ENCODE data around the gene MRRF.
"Not testable (repeated sequence)": the region's sequence is repeated elsewhere in the genome, so short reads cannot be mapped to it uniquely, and the experiment has no call there.

Gene MRRF

GRCh38 chr9:122277285-122277897, 12.7 kb downstream of the MRRF start:
- DNase-seq: no peak

- DNase-seq: no peak
Observed at GRCh38 chr9:122281368-122281767, 16.7 kb downstream of the MRRF start.

GRCh38 chr9:122286764-122287163, 22.1 kb downstream of the MRRF start:
- no peak for DNase-seq

GRCh38 chr9:122287214-122287720, 22.6 kb downstream of the MRRF start:
- no peak for DNase-seq

DNA sequence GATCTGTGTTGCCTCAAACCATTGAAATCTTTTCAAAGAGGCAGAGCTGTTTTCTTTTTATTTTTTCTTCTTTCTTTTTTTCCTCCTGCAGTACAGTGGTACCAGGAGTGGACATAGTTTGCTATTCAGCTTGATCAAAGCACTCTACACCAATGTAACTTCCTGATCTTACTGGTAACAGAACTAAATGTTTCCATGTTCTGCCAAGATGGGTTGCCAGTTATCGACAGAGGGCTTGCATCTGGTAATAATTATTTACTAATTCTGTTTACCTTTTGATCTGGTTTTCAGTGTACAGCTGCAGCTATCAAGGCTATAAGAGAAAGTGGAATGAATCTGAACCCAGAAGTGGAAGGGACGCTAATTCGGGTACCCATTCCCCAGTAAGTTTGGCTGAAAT, 26.8 kb downstream of the MRRF start:
- DNase-seq: no peak

DNA sequence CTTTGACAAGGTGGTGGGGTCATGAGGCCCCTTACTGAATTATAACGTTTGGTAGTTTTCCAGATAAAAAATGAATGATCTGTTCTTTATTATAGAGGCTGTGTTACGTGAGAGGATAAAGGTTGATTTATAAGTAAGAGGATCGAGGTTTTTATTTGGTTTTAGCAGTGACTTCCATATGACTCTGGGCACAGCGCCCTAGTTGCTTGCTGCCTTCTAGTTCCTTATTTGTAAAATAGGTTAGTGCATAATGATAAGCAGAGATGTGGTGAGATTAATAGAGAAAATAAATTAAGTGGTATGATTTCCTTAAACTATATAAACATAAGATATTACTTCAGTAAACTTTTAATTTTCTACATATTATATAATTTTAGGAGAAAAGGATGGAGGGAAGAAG, 29.8 kb downstream of the MRRF start:
- DNase-seq: peak; percentile 23

- no peak for DNase-seq
Observed at GRCh38 chr9:122297512-122297911, 32.8 kb downstream of the MRRF start.

DNA sequence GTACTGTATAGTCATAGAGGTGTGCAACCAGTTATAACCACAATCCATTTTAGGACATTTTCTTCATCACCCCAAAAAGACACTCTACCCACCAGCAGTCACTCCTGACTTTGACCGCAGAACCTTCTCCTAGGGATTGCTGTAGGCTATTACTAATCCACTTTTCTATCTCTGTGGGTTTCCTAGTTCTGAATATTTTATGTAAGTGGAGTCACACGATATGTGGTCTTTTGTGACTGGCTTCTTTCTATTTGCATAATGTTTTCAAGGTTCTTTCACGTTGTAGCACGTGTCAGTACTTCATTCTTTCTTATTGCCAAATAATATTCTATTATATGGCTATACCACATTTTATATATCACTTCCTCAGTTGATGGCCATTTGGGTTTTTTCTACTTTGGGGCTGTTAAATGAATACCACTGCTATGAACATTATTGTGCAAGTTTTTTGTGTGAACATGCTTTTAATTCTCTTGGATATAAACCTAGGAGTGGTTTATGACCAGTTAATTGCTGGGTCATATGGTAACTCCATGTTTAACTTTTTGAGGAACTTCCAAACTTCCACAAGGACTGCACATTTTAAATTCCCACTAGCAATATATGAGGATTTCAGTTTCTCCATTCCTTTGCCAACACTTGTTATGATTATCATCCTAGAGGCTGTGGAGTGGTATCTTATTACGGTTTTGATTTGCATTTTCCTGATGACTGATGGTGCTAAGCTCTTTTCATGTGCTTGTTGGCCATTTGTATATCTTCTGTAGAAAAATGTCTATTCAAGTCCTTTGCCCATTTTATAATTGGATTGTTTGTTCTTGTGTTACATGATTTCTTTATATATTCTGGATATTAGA, 37.8 kb downstream of the MRRF start:
- DNase-seq: no peak

DNA sequence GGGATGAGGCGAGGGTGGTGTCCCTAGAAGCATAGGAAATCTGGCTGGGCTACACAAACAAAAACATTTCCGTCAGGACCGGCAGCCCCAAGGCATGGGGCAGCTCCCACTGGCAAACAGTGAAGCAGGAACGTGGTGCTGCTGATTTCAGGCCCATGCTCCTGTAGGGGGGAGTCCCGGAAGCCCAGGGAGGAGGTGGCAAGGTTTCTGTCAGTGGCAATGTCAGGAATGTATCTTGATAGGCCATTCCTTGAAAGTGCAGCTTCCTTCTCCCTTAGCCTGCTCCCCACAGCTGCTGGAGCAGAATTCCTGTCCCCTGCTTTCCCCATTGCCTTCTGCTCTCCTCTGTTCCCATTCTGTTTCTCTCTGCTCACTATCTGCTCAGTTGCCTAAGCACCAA, 42.4 kb downstream of the MRRF start:
- no peak for DNase-seq

DNA sequence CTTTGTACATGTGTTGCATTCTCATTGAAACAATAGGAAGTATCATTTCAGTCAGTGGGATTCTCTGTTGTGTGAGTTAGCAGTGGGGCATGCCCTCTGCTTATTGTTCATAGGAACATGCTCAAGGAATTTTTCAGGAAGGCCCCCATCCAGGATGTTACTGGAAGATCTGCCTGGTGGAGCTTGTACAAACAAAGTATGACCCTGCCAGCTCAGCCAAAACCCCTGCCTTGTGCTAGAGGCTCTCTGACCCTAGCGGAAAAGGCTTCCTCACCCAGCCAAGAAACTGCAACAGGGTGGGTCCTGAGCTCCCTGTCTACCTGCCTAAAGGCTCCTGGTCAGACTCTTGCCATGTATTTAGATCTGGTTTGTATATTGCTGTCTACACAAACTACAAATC, 43.2 kb downstream of the MRRF start:
- no peak for DNase-seq

- no peak for DNase-seq
Observed at GRCh38 chr9:122309861-122310260, 45.2 kb downstream of the MRRF start.

DNA sequence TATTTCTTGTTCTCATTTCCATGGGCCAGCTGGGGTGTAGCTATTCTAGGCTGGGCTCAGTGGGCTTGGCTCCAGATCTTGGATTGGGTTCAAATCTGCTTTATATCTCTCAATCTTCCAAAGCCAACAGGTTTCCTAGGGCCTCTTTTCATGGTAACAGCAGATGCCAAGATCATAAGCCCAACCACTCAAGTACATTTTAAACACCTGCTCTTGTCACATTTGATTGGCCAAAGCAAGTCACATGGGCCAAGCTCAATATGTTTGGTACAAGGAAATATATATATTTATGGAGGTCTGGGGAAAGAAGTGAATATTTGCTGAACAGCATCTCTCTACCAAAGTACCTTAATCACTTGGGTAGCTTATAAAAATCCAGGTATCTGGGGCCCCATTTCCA, 49.5 kb downstream of the MRRF start:
- no peak for DNase-seq

- DNase-seq: peak; percentile 28
Observed at GRCh38 chr9:122315534-122315933, 50.9 kb downstream of the MRRF start.

GRCh38 chr9:122318284-122318683, 53.6 kb downstream of the MRRF start:
- DNase-seq: no peak

DNA sequence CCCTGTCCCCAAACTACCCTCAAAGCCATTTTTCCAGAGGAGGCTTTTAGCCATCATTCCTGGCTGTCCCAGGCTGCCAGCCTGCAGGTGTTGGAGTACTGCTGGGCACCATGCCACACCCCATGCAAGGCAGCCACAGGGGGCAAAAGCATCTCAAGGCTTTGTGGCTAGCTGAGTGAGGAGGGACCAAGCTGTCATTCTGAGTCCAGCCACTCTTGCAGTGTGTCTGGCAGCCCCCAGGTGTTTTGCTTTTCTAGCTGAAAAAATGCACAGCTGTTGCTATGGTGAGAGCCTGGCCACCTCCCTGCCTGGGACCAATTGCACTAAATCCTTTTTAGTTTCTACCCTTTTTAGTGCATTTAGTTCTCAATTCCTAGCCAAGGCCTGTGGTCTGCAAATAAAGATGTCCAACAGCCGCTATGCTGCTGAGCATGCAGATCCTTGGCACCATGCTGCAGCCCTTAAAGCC, 55.8 kb downstream of the MRRF start:
- no peak for DNase-seq

DNA sequence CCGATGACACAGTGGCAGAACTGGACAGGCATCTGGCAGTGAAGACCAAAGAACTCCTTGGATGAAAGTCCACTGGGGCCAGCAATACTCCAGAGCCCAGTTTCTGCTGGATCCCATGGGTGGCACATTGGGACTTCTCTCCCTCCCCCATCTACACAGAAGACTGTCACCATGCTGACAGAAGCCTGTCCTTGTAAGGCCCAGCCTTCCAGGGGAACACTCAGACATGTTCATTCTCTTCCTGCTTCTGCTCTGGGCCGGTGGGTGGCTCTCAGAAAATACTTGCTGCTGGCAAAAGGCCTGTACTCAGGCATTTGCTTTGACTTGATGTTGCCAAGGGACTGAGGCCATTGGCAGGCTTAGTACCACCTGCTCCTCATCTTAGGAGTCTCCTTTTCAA, 57.9 kb downstream of the MRRF start:
- no peak for DNase-seq

- DNase-seq: not testable (repeated sequence)
Observed at GRCh38 chr9:122324665-122325064, 60.0 kb downstream of the MRRF start.

GRCh38 chr9:122325124-122325523, 60.4 kb downstream of the MRRF start:
- DNase-seq: no peak

GRCh38 chr9:122327175-122327574, 62.5 kb downstream of the MRRF start:
- DNase-seq: no peak

GRCh38 chr9:122329597-122329996, 64.9 kb downstream of the MRRF start:
- peak; percentile 84 for DNase-seq

GRCh38 chr9:122330466-122330865, 65.8 kb downstream of the MRRF start:
- DNase-seq: not testable (repeated sequence)

- DNase-seq: peak; percentile 65
Observed at GRCh38 chr9:122331523-122331927, 66.8 kb downstream of the MRRF start.

GRCh38 chr9:122332083-122332482, 67.4 kb downstream of the MRRF start:
- peak; percentile 98 for DNase-seq

DNA sequence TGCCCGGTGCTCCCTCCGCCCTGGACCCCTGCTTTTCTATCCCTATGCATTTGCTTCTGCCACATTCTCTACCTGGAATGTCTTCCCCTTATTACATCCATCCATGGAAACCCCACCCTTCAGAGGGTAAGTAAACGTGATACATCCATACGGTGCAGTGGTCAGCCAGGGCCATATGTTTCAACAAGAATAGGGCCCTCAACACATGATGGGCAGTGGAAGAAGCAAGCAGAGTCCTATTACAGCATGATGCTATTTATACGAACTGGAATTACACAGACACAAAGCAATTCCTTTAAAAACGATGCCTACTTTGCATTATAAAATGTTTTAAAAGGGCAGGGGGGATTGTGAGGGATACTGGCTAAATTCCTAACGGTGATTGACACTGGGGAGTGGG, 68.0 kb downstream of the MRRF start:
- DNase-seq: no peak
